ENCODE results near the gene SIT1. TPM values are rescaled to one million over a fixed set of nuclear protein-coding genes. Genes with fewer than 3 reads are reported as not detected.

The SIT1 gene, protein sequence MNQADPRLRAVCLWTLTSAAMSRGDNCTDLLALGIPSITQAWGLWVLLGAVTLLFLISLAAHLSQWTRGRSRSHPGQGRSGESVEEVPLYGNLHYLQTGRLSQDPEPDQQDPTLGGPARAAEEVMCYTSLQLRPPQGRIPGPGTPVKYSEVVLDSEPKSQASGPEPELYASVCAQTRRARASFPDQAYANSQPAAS
- not detected in 2 replicates for total RNA-seq

DNA sequence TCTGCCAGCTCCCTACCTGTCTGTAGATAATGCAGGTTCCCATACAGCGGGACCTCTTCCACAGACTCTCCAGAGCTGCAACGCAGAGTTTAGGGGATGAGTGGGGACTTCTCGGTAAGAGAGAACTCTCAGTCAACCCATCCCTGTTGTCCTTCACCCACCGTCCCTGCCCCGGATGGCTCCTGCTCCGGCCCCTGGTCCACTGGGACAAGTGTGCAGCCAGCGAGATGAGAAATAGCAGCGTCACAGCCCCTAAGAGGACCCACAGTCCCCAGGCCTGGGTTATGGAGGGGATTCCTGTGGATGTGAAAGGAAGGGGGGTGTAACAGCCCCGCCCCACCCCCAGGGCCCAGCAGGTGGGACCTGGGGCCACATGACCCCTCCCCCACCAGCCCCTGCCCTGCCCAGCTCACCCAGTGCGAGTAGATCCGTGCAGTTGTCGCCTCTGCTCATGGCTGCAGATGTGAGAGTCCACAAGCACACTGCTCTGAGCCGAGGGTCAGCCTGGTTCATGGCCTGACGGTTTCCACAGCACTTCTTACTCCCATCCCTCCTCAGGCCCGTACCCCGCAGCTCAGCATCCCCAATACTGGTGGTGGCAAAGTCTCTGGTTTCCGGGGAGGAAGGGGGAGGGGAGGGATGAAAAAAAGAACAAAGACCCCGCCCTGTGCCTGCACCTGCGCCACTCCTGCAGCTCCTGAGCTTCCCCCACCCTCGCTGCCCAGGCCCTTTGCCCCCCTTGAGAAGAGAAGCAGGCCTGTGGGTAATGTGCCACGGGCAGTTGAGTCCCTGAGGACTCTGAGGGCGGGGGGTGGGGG is at the start of gene SIT1:
Gene SIT1 (minus strand): TSS at position 591 of the 818 bp plus-strand sequence. CDS start 78 bp downstream, at position 513.

DNA sequence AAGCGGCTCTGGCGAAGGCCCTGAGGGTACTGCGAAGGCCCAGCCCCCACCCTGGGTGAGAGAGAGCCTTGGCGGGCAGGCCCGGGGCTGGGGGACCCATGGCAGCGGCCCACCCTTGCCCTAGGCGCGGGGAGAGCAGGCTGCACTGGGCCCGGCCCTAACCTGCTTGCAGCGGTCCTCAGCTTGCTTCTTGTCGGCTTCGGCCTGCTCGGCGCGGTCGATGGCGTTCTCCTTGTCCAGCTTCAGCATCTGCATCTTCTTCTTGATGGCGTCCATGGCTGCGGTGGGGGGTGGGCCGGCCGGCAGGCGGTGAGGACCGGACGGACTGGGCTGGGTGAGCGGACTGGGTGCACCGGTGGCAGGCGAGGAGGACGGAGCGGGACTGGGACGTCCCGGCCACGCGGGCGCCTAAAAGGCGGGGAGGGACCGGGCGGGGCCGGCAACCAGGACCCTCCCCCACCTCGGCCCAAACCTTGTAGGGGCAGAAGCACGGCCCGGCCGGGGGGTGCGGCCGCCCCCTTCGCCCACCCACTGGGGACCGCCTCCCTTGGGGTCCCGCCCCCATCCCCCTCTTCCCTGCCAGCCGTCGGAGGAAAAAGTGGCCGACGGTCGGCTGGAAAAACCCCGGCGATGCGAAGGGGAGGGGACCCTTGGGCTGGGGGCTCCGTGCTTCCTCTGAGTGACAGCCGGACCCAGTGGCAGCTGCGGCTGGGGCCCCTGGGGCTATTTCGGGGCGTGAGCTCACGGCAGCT is 39.0 kb upstream of the SIT1 start, which contains the start of gene TPM2:
Gene TPM2 (minus strand): TSS at position 384 of the 752 bp plus-strand sequence. CDS start 108 bp downstream, at position 276.

GRCh38 chr9:35673132-35674024 is 22.6 kb upstream of the SIT1 start, which contains the start of gene CA9:
CA9 (plus strand) TSS chr9:35673928; CDS start chr9:35673960, 32 bp downstream.

DNA sequence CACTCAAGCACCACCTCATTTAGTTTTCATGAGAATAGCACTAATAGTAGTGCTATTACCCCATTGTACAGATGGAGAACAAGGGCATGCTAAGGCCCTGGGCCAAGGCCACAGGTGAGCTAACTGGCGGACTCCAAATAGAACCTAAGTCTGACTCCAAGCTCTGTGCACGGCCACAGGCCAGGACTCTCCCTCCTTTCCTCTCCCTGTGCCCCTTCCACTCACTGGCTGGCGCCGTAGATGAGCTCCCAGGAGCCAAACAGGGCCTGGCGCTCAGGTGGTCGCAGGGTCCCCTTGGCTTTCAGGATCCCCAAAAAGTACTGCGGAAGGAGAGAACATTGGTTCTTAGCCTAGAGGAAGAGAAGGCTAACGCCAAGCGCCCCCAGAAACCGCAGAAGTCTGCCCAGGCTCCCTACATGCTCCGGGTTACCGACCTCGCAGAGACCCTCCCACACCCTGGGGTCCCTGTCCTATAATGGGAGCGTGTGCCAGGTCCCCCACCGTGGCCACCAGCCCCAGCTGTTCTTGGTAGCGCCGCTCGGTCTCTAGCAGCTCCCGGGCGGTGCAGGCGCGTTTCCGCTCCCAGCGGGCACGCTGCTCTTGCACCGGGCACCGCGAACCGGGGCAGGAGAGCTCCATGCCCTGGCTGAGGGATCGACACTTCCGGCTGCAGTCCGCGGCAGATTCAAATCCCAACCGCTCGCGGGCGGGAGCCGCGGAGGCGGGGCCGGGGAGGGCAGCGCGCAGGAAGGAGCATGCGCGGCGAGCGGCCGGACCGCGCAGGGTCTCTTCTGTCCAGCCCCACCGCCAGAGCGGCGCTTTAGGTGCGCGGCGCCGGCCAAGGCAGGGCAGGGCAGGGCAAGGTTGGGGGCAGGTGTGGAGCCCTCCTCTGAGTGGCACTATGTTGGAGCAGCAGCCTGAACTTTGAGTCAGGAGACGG is 14.1 kb upstream of the SIT1 start, which contains the start of gene ARHGEF39:
Gene ARHGEF39 (minus strand): TSS at position 665 of the 940 bp plus-strand sequence. CDS start 26 bp downstream, at position 639.

GRCh38 chr9:35658137-35658967 is 7.6 kb upstream of the SIT1 start, which contains the start of gene CCDC107:
CCDC107 (plus strand) TSS chr9:35658292; CDS start chr9:35658380, 88 bp downstream.

GRCh38 chr9:35657546-35658136 is 6.9 kb upstream of the SIT1 start, which contains the start of gene RMRP:
RMRP (minus strand) TSS chr9:35658019.

DNA sequence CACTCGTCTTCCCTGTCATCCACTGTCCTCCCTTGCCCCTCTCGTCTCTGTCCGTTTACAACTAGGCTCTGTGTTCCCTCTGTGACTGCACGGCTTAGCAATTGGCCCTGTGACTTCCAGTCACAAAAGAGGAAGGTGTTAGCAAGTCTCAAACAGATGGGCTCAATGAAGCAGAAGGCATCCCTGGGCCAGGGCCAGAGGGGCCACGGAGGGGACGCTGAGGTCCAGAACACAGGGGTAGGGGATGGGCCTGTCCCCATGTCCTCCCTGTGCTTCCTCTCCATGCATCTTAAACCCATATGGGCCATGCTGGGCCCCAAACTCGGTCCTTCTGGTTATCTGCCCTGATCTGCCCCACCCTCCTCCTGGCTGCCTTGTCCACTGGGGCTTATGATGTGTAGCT is 32.4 kb downstream of the SIT1 start, which contains the start of gene CD72:
Gene CD72 (minus strand): TSS at position 89 of the 403 bp plus-strand sequence. CDS start 110 bp downstream, outside the sequence.

GRCh38 chr9:35604578-35605350 is 46.0 kb downstream of the SIT1 start, which contains the start of gene TESK1:
TESK1 (plus strand) TSS chr9:35605262; CDS start chr9:35605620, 358 bp downstream.

Small RNA genes within 50 kb of the gene (small RNA-seq; reads per million reads assigned to genes)
- gene MIR4667 (not detected), gene RMRP (not detected), gene RN7SL22P (not detected)

Other genes starting within 250 kb of the SIT1 start
- 50.0 and 60.8 TPM in 2 replicates for gene RUSC2, start 160.8 kb downstream of the SIT1 start, total RNA-seq
- gene TESK1, start 45.7 kb downstream of the SIT1 start, total RNA-seq = 20.1 and 20.6 TPM in 2 replicates
- gene CD72, start 32.5 kb downstream of the SIT1 start, total RNA-seq = 0.73 and 1.1 TPM in 2 replicates
- 68,660 and 79,842 TPM in 2 replicates for gene RMRP, start 7.1 kb upstream of the SIT1 start, total RNA-seq
- 11.4 and 15.8 TPM in 2 replicates for gene CCDC107, start 7.4 kb upstream of the SIT1 start, total RNA-seq
- gene ARHGEF39, start 14.3 kb upstream of the SIT1 start, total RNA-seq = 0.12 and 0.49 TPM in 2 replicates
- 0.16 TPM in 1 of 2 replicates, not detected in the other for gene CA9, start 23.0 kb upstream of the SIT1 start, total RNA-seq
- 451 and 795 TPM in 2 replicates for gene TPM2, start 39.0 kb upstream of the SIT1 start, total RNA-seq
- 543 and 559 TPM in 2 replicates for gene TLN1, start 81.3 kb upstream of the SIT1 start, total RNA-seq
- gene CREB3, start 81.7 kb upstream of the SIT1 start, total RNA-seq = 61.7 and 78.1 TPM in 2 replicates
- 36.2 and 37.3 TPM in 2 replicates for gene GBA2, start 98.3 kb upstream of the SIT1 start, total RNA-seq
- 21.6 and 22.1 TPM in 2 replicates for gene RGP1, start 98.4 kb upstream of the SIT1 start, total RNA-seq
- not detected in 2 replicates for gene MSMP, start 103.3 kb upstream of the SIT1 start, total RNA-seq
- gene NPR2, start 140.7 kb upstream of the SIT1 start, total RNA-seq = 14.9 and 23.2 TPM in 2 replicates
- 0.49 and 2.1 TPM in 2 replicates for gene SPAG8, start 161.3 kb upstream of the SIT1 start, total RNA-seq
- gene HINT2, start 164.1 kb upstream of the SIT1 start, total RNA-seq = 8.0 and 11.4 TPM in 2 replicates
- not detected in 2 replicates for gene FAM221B, start 177.8 kb upstream of the SIT1 start, total RNA-seq
- 3.7 and 6.1 TPM in 2 replicates for gene TMEM8B, start 178.3 kb upstream of the SIT1 start, total RNA-seq
- gene OR13J1, start 219.5 kb upstream of the SIT1 start, total RNA-seq = not detected in 2 replicates

Data from hair follicle dermal papilla cell (primary cell).